UCSD-AML1 (cell line): Measurements from ENCODE around the gene RWDD4.

ENCODE experiments used
- DNase-seq: peaks from one replicate; lab custom pipeline; 2025; ENCODE audit not compliant: unreplicated experiment; lab: John Stamatoyannopoulos, UW

The RWDD4 gene

GRCh38 chr4:183659029-183659871, at the start of gene RWDD4, which contains the start of gene TRAPPC11:
TSS of gene RWDD4 (minus strand) at chr4:183659185. CDS start at chr4:183658952, 233 bp downstream.
TSS of gene TRAPPC11 (plus strand) at chr4:183659293. CDS start at chr4:183663868, 4,575 bp downstream.
- DNase-seq = peak; percentile 95

- DNase-seq = no peak
Measured at GRCh38 chr4:183702492-183702891, 43.5 kb upstream of the RWDD4 start.

DNA sequence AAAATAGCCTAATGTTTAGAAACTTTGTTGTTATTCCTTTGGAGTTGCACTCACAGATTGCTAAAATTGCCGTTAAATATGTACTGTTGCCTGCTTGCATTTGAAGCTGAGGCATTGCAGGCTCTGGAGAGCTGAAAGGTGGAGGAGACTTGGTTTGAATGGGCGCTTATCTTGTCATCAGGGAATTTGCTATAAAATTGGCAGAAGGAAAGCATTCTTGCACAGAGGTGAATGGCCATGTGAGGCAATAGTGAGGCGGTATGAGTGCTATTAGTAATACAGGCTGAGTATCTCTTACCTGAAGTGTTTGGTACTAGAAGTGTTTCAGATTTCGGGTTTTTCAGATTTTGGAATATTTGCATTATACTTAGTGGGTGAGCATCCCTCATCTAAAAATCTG, 41.4 kb upstream of the RWDD4 start:
- DNase-seq = no peak

GRCh38 chr4:183698909-183699308, 39.9 kb upstream of the RWDD4 start:
- DNase-seq = no peak

GRCh38 chr4:183691897-183692296, 32.9 kb upstream of the RWDD4 start:
- no peak for DNase-seq

DNA sequence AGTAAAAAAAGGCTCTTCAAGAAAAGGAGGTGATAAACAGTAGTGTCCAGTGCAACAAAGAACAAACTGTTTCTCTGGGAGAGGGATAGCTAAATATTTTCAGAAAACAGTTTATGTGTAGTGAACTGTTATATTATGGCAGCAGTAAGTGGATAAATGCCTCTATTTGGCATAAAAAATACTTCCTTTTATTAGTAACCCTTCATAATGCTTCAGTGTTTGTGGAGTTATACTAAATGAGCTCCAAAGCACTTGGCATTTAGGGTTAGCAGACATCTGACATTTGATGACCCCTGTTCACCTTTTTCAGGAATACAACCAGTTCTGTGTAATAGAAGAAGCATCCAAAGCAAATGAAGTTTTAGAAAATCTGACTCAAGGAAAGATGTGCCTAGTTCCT, 32.0 kb upstream of the RWDD4 start:
- DNase-seq = no peak

- DNase-seq = no peak
Measured at GRCh38 chr4:183688216-183688615, 29.2 kb upstream of the RWDD4 start.

DNA sequence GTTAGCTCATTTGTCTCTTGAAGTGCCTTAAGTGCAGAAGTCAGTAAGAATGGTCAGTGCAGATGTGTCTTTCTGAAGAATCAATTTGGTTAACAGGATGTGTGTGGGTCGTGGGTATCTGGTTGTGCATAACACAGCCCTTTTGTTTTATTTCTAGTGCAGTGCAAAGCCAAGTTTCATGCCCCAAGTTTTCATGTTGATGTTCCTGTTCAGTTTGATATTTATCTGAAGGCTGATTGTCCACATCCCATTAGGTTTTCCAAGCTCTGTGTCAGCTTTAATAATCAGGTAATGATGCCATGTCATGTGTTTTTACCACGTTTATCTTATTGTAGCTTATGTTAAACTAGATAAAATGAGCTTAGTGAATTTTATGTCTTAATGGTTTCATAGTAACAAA, 27.5 kb upstream of the RWDD4 start:
- no peak for DNase-seq

GRCh38 chr4:183681119-183681518, 22.1 kb upstream of the RWDD4 start:
- no peak for DNase-seq

DNA sequence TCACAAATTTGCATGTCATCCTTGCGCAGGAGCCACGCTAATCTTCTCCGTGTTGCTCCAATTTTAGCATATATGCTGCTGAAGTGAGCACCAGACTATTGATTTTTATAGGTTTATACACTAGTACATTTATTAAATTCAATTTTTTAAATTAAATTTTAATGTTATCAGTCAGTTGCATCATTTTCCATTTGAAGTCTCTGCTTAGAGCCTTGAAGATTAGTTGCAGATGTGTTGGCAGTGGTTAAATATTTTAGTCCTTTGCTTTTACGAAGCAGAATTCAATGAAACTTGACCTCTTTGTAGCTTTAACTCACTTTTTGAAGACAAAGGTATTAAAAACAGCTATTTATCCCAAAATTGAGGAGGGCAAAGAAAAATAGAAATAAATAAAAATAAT, 16.6 kb upstream of the RWDD4 start:
- no peak for DNase-seq

DNA sequence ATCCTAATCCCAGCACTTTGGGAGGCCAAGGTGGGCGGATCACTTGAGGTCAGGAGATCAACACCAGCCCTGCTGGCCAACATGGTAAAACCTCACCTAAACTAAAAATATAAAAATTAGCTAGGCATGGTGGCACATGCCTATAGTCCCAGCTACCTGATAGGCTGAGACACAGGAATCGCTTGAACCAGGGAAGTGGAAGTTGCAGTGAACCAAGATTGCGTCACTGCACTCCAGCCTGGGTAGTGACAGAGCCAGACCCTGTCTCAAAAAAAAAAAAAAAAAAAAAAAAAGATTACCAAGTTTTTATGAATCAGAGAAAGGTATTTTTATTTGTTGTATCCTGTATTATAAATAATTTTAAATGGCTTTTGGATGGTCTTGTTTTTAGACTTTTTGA, 15.2 kb upstream of the RWDD4 start:
- DNase-seq = no peak

- no peak for DNase-seq
Measured at GRCh38 chr4:183670960-183671555, 12.1 kb upstream of the RWDD4 start.

DNA sequence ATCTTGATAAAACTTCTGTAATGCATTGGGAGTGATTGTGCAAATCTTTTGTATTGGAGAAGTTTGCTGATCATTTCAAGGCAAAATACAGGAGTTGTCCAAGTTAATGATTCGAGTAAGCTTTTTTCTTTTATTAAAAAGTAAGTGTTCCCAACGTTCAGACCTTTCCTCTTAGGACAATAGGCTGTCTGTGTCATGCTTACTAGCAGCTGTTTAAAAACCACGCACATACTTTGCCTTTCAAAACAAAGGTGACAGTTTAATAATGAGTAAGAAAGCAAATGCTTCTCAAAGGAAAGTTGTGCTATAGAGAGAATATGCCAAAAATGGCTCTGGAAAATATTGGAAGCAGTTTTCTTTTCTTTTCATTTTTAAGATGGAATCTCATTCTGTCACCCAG, 11.3 kb upstream of the RWDD4 start:
- no peak for DNase-seq

GRCh38 chr4:183666088-183666487, 7.1 kb upstream of the RWDD4 start:
- no peak for DNase-seq

GRCh38 chr4:183659872-183660242, 872 bp upstream of the RWDD4 start:
- no peak for DNase-seq

DNA sequence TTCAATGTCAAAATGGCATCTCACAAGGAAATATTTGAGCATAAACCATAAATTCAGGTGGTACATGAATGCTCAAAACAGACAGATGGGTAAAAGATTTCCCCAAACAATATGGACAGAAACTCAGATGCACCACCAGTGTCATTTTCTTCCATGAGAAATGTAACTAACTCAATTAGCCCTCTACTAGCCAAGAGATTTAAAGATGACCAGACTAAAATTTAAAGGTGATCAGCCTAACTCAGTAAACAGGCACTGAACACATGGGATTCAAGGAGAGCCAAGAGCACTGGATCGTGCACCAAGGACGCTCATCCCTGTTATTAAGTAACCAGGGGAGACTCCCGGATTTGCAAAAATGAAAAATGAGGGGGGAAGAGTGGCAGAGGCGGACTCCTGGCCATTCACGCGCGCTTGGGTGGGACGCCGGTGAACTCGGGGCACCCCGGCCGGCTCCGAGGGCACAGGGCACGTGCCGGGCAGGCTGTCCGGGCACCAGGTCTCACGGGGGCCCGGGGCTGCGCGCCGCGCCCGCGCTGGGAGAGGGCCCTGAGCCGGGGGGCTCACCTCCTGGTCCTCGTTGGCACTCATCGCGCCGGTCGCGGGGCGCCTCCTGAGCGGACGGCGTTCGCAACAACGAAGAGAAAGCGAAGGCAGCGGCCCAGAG, 490 bp downstream of the RWDD4 start:
- peak; percentile 48 for DNase-seq

GRCh38 chr4:183657564-183657963, 1.4 kb downstream of the RWDD4 start:
- no peak for DNase-seq

DNA sequence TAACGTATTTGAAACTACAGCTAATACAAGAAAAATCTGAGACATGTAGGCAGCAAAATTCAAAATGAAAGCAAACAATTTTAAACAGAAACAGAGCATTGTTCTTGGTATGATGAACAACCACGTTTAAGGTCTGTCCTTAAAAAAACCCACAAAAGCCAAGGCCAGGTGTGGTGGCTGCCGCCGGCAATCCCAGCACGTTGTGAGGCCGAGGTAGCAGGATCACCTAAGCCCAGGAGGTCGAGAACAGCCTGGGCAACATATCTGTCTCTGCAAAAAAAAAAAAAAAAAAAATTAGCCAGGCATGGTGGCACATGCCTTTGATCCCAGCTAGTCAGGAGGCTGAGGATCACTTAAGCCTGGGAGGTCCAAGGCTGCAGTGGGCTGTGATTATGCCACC, 13.7 kb downstream of the RWDD4 start:
- DNase-seq = no peak

DNA sequence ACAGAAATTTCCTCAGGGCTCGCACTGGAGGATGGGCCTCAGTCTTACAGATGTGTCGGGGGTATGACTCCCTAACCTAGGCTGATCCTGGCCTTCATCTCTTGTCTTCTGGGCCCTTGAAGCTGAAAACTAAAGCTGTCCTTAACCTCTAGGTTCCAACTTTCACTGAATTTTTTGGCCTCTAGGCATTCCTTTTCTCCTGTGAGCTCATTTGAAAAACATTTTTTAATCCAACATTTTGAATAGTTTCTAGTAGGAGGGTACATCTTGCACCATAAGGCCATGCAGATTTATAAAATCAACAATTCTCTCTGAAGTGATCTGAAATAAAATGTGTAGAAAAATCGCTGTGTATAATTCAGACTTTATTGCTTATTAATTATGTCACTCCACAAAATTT, 19.7 kb downstream of the RWDD4 start:
- DNase-seq = no peak

DNA sequence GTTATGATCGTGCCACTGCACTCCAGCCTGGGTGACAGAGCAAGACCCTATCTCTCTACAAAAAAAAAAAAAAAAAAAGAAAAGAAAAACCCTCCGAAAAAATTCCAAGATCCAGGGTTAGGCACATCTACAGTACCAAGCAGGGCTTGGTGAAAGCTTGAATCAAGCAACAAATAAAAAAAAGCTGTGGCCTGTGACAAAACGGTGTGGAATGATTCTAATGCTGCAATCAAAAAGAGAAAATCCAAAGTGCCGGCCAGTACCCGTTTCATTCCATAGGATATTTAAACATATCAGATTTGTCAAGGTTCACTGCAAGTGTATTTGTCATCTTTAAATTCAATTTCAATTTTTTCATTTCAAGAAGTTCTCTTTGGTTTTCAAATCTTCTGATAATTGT, 20.5 kb downstream of the RWDD4 start:
- DNase-seq = no peak

GRCh38 chr4:183637461-183637860, 21.5 kb downstream of the RWDD4 start:
- DNase-seq = no peak

GRCh38 chr4:183636923-183637322, 22.1 kb downstream of the RWDD4 start:
- DNase-seq = no peak
